RWPE1 (cell line): ENCODE data around the gene SELENON.

Experiments used
- CTCF ChIA-PET: fragments of 350-600 bp; sonication (Branson Sonifier 250); formaldehyde crosslinking; extraction: SDS; loops from one replicate; lab custom pipeline; 2021; lab: Yijun Ruan, JAX
- POLR2A ChIA-PET: fragments of 400-600 bp; formaldehyde crosslinking; extraction: SDS; loops from one replicate; lab custom pipeline; 2020; ENCODE audit warnings: antibody characterized with exemption; ENCODE audit not compliant: low non-redundant PET; lab: Yijun Ruan, JAX
- DNase-seq: peaks from one replicate; pipeline ENCODE4 v3.0.0; 2012; ENCODE audit warnings: low spot score
- H3K27ac ChIP-seq: fragments of 450-650 bp; 2 replicates; pipeline ENCODE4 v1.5.1; 2017
- TF ChIP-seq, protein P1 (sequence below): fragments of 450-650 bp; conservative IDR thresholded peaks from 2 replicates; pipeline ENCODE4 v1.5.1; 2017; ENCODE audit warnings: low read depth, mild to moderate bottlenecking

Gene SELENON

DNA sequence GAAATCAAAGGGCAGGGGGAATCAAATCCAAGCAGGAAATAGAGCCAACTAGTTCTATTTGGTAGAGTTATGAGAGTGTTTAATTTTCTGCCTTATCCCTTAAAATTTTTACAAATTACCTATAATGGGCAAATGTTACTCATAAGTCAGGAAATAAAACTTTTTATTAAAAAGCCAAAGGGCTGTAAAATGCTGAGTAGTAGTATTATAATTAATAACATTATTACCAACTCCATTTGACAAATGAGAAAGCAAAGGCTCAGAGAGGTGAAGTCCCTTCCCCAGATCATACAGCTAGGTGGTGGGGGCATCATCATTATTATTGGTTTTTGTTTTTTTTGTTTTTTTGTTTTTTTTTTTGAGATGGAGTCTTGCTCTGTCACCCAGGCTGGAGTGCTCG, 3.4 kb downstream of the SELENON start:
- no peak for DNase-seq
- POLR2A ChIA-PET: no interaction called here
- TF ChIP-seq, protein P1, sequence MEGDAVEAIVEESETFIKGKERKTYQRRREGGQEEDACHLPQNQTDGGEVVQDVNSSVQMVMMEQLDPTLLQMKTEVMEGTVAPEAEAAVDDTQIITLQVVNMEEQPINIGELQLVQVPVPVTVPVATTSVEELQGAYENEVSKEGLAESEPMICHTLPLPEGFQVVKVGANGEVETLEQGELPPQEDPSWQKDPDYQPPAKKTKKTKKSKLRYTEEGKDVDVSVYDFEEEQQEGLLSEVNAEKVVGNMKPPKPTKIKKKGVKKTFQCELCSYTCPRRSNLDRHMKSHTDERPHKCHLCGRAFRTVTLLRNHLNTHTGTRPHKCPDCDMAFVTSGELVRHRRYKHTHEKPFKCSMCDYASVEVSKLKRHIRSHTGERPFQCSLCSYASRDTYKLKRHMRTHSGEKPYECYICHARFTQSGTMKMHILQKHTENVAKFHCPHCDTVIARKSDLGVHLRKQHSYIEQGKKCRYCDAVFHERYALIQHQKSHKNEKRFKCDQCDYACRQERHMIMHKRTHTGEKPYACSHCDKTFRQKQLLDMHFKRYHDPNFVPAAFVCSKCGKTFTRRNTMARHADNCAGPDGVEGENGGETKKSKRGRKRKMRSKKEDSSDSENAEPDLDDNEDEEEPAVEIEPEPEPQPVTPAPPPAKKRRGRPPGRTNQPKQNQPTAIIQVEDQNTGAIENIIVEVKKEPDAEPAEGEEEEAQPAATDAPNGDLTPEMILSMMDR: no peak

DNA sequence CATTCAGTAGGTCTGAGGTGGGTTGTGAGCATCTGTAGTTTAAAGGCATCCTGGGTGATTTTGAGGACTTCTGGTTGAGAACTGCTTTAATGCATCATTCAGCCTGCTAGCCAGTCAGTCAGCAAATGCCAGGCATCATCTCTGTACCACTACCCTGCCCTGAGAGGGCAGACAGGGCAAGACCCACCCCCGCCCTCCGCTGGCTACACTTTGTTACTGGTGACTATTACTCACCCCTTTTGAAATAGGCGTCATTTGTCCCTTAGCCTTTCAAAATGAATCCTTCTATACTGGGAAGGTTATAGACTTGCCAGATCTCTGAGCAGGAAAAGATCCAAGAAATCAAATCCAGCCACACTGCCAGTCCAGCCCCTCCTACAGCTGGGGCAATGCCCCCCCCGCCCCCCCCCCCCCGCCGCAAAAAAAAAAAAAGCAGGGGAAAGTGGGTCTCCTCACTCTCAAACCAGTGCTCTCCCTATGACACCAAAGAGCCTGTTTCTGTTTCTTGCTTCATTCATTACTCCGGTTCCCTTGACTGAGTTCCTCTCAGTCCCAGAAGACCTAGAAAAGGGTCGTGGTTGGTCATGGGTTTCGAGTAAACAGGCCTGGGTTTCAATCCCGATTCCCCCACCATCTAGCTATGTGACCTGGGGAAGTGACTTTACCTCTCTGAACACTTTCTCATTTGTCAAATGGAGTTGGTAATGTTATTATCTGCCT, 4.4 kb downstream of the SELENON start:
- DNase-seq: peak; percentile 52
- POLR2A ChIA-PET: no interaction called here
- TF ChIP-seq, protein P1: no peak
- H3K27ac ChIP-seq: no peak overlapping the region
- CTCF ChIA-PET: interaction anchor here (0.6 to 0.9 kb wide), 3 partner anchors 58 to 203 kb away, joined by 3 to 4 read pairs (median 3); no protein-coding TSS in a partner anchor

More for the DNA sequence above, 3.4 kb downstream of the SELENON start:
- no peak overlapping the region for H3K27ac ChIP-seq
- CTCF ChIA-PET: no interaction called here

GRCh38 chr1:25804964-25805862, 5.2 kb downstream of the SELENON start:
- peak overlapping the region; percentile 47; the same call in 1 of the 2 replicates for H3K27ac ChIP-seq
- ChIA-PET CTCF (interaction anchor here (0.6 to 0.9 kb wide), 3 partner anchors 58 to 204 kb away, joined by 3 to 4 read pairs (median 3); no protein-coding TSS in a partner anchor), POLR2A (no interaction called here)
- DNase-seq: no peak
- TF ChIP-seq, protein P1: no peak

GRCh38 chr1:25805863-25806225, 5.9 kb downstream of the SELENON start:
- TF ChIP-seq, protein P1: no peak
- CTCF ChIA-PET: no interaction called here
- POLR2A ChIA-PET: no interaction called here
- peak overlapping the region; percentile 47; the same call in 1 of the 2 replicates for H3K27ac ChIP-seq
- DNase-seq: no peak

DNA sequence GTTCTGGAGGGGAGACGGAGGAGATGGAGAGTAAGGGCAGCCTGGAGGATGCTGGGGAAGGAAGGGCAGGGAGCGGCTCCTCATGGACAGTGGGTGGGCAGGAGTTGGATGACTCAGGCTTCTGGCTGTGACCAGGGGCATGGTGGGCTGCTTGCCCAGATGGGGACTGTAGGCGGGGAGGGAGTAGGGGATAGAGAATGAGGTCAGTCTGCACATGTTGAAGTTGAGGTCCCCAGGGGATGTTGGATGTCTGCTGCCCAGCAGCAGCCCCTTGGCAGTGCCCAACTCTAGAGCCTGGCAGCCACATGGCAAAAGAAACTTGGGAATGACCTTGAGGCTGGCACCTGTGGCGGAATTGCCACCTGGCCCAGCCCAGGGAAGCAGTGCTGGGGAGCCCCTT, 6.4 kb downstream of the SELENON start:
- H3K27ac ChIP-seq: peak overlapping the region; percentile 47; the same call in 1 of the 2 replicates
- TF ChIP-seq, protein P1: no peak
- POLR2A ChIA-PET: no interaction called here
- CTCF ChIA-PET: interaction anchor here (0.6 to 0.7 kb wide), 2 partner anchors 11 to 361 kb away, joined by 4 read pairs; no protein-coding TSS in a partner anchor
- DNase-seq: no peak
